K562 (cell line): ENCODE data around the gene LACC1.

ENCODE experiments used
- CBX8 ChIP-seq: fragments of 200-600 bp; sonication (generic); IDR thresholded peaks from 2 replicates; pipeline ENCODE4 v1.6.1; 2012; ENCODE audit warnings: borderline replicate concordance, mixed run types, low read depth, mild to moderate bottlenecking, moderate library complexity, mixed read lengths, low read length, control low read depth, inconsistent platforms; ENCODE audit not compliant: poor library complexity, severe bottlenecking; ENCODE audit errors: extremely low read depth
- GABPA ChIP-seq: fragments of 200-800 bp; sonication (Bioruptor generic); conservative IDR thresholded peaks from 2 replicates; pipeline ENCODE4 v1.6.1; 2016; ENCODE audit warnings: low read depth, missing genetic modification characterization, missing compliant biosample characterization

- TF ChIP-seq GABPA (tag): no peak
- no peak for TF ChIP-seq CBX8
Observed at GRCh38 chr13:43916828-43917227, 37.1 kb downstream of the LACC1 start.
